KOPT-K1 (cell line): ENCODE data around the gene APLP2.
"Not testable (repeated sequence)": the region's sequence is repeated elsewhere in the genome, so short reads cannot be mapped to it uniquely, and the experiment has no call there.

Source experiments
- H3K27ac ChIP-seq: fragments of 200-600 bp; sonication (generic); 2 replicates; pipeline ENCODE4 v1.5.1; 2016; ENCODE audit warnings: antibody characterized with exemption, mild to moderate bottlenecking, low read depth, low read length; ENCODE audit not compliant: poor library complexity, severe bottlenecking
- H3K36me3 ChIP-seq: fragments of 200-600 bp; sonication (generic); 2 replicates; pipeline ENCODE4 v1.5.1; 2017; ENCODE audit warnings: antibody characterized with exemption, mild to moderate bottlenecking, low read length, moderate library complexity; ENCODE audit not compliant: insufficient read depth
- H3K9me3 ChIP-seq: fragments of 200-600 bp; sonication (generic); 2 replicates; pipeline ENCODE4 v1.5.1; 2017; ENCODE audit warnings: antibody characterized with exemption, low read length, mild to moderate bottlenecking; ENCODE audit not compliant: insufficient read depth, poor library complexity, severe bottlenecking

The APLP2 gene

GRCh38 chr11:130069659-130070108, at the start of gene APLP2:
APLP2 (plus strand) TSS chr11:130069894; CDS start chr11:130069978, 84 bp downstream.
- Histone ChIP-seq H3K9me3 (no peaks in the 10 kb centered on the region), H3K36me3 (no peaks in the 10 kb centered on the region), H3K27ac (peak within 1 kb of the TSS; percentile 62)

GRCh38 chr11:130020323-130020722, 49.4 kb upstream of the APLP2 start:
- Histone ChIP-seq H3K27ac (no peak overlapping the region), H3K9me3 (peaks cover 7% of the 10 kb centered on the region), H3K36me3 (no peaks in the 10 kb centered on the region)

GRCh38 chr11:130021606-130022005, 48.1 kb upstream of the APLP2 start:
- H3K36me3 ChIP-seq, H3K27ac ChIP-seq, H3K9me3 ChIP-seq: not testable (repeated sequence)

GRCh38 chr11:130022799-130023198, 46.9 kb upstream of the APLP2 start:
- no peaks in the 10 kb centered on the region for H3K36me3 ChIP-seq
- no peaks in the 10 kb centered on the region for H3K9me3 ChIP-seq
- no peak overlapping the region for H3K27ac ChIP-seq

GRCh38 chr11:130023204-130023603, 46.5 kb upstream of the APLP2 start:
- no peaks in the 10 kb centered on the region for H3K9me3 ChIP-seq
- H3K36me3 ChIP-seq: no peaks in the 10 kb centered on the region
- no peak overlapping the region for H3K27ac ChIP-seq

GRCh38 chr11:130024361-130024760, 45.3 kb upstream of the APLP2 start:
- H3K9me3 ChIP-seq: no peaks in the 10 kb centered on the region
- no peaks in the 10 kb centered on the region for H3K36me3 ChIP-seq
- no peak overlapping the region for H3K27ac ChIP-seq

- H3K9me3 ChIP-seq: no peaks in the 10 kb centered on the region
- no peak overlapping the region for H3K27ac ChIP-seq
- H3K36me3 ChIP-seq: no peaks in the 10 kb centered on the region
These were observed 44.3 kb upstream of the APLP2 start for GRCh38 chr11:130025371-130025770.

- H3K9me3 ChIP-seq: no peaks in the 10 kb centered on the region
- H3K27ac ChIP-seq: no peak overlapping the region
- no peaks in the 10 kb centered on the region for H3K36me3 ChIP-seq
These were observed 40.6 kb upstream of the APLP2 start for GRCh38 chr11:130029137-130029536.

- H3K27ac ChIP-seq: no peak overlapping the region
- H3K36me3 ChIP-seq: no peaks in the 10 kb centered on the region
- no peaks in the 10 kb centered on the region for H3K9me3 ChIP-seq
These were observed 38.6 kb upstream of the APLP2 start for GRCh38 chr11:130031056-130031455.

- Histone ChIP-seq H3K36me3 (no peaks in the 10 kb centered on the region), H3K9me3 (no peaks in the 10 kb centered on the region), H3K27ac (no peak overlapping the region)
These were observed 37.7 kb upstream of the APLP2 start for GRCh38 chr11:130031945-130032344.

- H3K27ac ChIP-seq: no peak overlapping the region
- no peaks in the 10 kb centered on the region for H3K9me3 ChIP-seq
- no peaks in the 10 kb centered on the region for H3K36me3 ChIP-seq
These were observed 36.8 kb upstream of the APLP2 start for GRCh38 chr11:130032931-130033330.

- Histone ChIP-seq H3K9me3 (no peaks in the 10 kb centered on the region), H3K27ac (no peak overlapping the region), H3K36me3 (no peaks in the 10 kb centered on the region)
These were observed 35.5 kb upstream of the APLP2 start for GRCh38 chr11:130034236-130034635.

- Histone ChIP-seq H3K36me3 (no peaks in the 10 kb centered on the region), H3K9me3 (no peaks in the 10 kb centered on the region), H3K27ac (no peak overlapping the region)
These were observed 32.6 kb upstream of the APLP2 start for GRCh38 chr11:130037058-130037457.

- Histone ChIP-seq H3K36me3 (no peaks in the 10 kb centered on the region), H3K9me3 (no peaks in the 10 kb centered on the region), H3K27ac (no peak overlapping the region)
These were observed 31.7 kb upstream of the APLP2 start for GRCh38 chr11:130037881-130038585.

GRCh38 chr11:130040281-130040940, 29.3 kb upstream of the APLP2 start:
- no peak overlapping the region for H3K27ac ChIP-seq
- no peaks in the 10 kb centered on the region for H3K36me3 ChIP-seq
- no peaks in the 10 kb centered on the region for H3K9me3 ChIP-seq

- no peaks in the 10 kb centered on the region for H3K36me3 ChIP-seq
- no peak overlapping the region for H3K27ac ChIP-seq
- H3K9me3 ChIP-seq: no peaks in the 10 kb centered on the region
These were observed 27.6 kb upstream of the APLP2 start for GRCh38 chr11:130042093-130042591.
